Naive thymus-derived CD8-positive, alpha-beta T cell (primary cell): ENCODE data around the gene SAMD4A. TPM values are rescaled to one million over a fixed set of nuclear protein-coding genes. Genes with fewer than 3 reads are reported as not detected.

Source experiments
- ATAC-seq, 2 donors: fragments of 150-1000 bp; cut with Tn5 transposase in 1 of 2; sonication (Bioruptor Pico), chemical (Tn5 transposase) in 1 of 2; 1 replicate in 1 of 2; 2 replicates in 1 of 2; pipeline ENCODE4 v1.10.0; 2021; ENCODE audit warnings: mild to moderate bottlenecking in 2 of 2, moderate library complexity in 2 of 2
- POLR2A ChIA-PET: fragments of 350-600 bp; sonication (Branson Sonifier 250); formaldehyde crosslinking; loops from one replicate; lab custom pipeline; 2021; ENCODE audit warnings: antibody characterized with exemption; lab: Charles Lee
- DNase-seq, 10 donors: peaks; one replicate each; pipeline versions ENCODE4 v3.0.0 to v3.0.0-alpha.2; 2020 to 2022
- H3K27ac Mint-ChIP-seq, 10 donors: one replicate each; pipeline ENCODE4 v1.8.0; 2020 to 2022; ENCODE audit warnings: mild to moderate bottlenecking in 10 of 10, mixed read lengths in 10 of 10, moderate library complexity in 4 of 10, inconsistent platforms in 1 of 10
- H3K27me3 Mint-ChIP-seq, 5 donors: one replicate each; pipeline ENCODE4 v1.8.0; 2021 to 2022; ENCODE audit warnings: mixed read lengths in 5 of 5
- H3K36me3 Mint-ChIP-seq, 3 donors: one replicate each; pipeline ENCODE4 v1.8.0; 2020 to 2022; ENCODE audit warnings: mixed read lengths in 3 of 3, mild to moderate bottlenecking in 2 of 3, inconsistent platforms in 1 of 3
- H3K4me1 Mint-ChIP-seq, 4 donors: one replicate each; pipeline ENCODE4 v1.8.0; 2021 to 2022; ENCODE audit warnings: mixed read lengths in 4 of 4
- H3K4me3 Mint-ChIP-seq, 10 donors: one replicate each; pipeline ENCODE4 v1.8.0; 2020 to 2022; ENCODE audit warnings: mild to moderate bottlenecking in 10 of 10, mixed read lengths in 10 of 10, moderate library complexity in 6 of 10, inconsistent platforms in 1 of 10
- H3K9me3 Mint-ChIP-seq, 9 donors: one replicate each; pipeline ENCODE4 v1.8.0; 2020 to 2022; ENCODE audit warnings: mixed read lengths in 9 of 9, mild to moderate bottlenecking in 3 of 9, inconsistent platforms in 1 of 9, moderate library complexity in 1 of 9
- polyA plus RNA-seq, 3 donors: library from polyadenylated mRNA; unstranded; fragments of 300-500 nt; fragmentation: Illumina TruSeq; gene quantifications; one replicate each; pipeline ENCODE4 v1.2.3, GENCODE V29; 2021
- total RNA-seq, 8 experiments: library from RNA in 2 of 8; stranded (reverse) in 2 of 8; gene quantifications; one replicate each; pipeline ENCODE4 v1.2.3 and lab custom pipeline; 2021 to 2026

Gene SAMD4A
- total and polyA plus RNA-seq, 5 experiments from 2014 or later, result 0.85 to 0.99 TPM; not detected in 3

GRCh38 chr14:54673193-54674045 lies 106.5 kb downstream of the SAMD4A start:
- no peaks in the 10 kb centered on the region for H3K9me3 Mint-ChIP-seq
- DNase-seq, result no peak
- no peak overlapping the region for H3K4me3 Mint-ChIP-seq
- H3K36me3 Mint-ChIP-seq, result no peaks in the 10 kb centered on the region
- POLR2A ChIA-PET, result no interaction called here
- H3K4me1 Mint-ChIP-seq, result peaks cover 2 to 20% (median 11%) of the 10 kb centered on the region in 4 donors
- peak overlapping the region in 1 of 10 donors; percentile 60 for H3K27ac Mint-ChIP-seq
- peaks cover 7 to 25% (median 16%) of the 10 kb centered on the region in 5 donors for H3K27me3 Mint-ChIP-seq
- no peak for ATAC-seq

GRCh38 chr14:54674046-54674741 lies 107.3 kb downstream of the SAMD4A start:
- ATAC-seq, result no peak
- H3K4me1 Mint-ChIP-seq, result peaks cover 2 to 20% (median 11%) of the 10 kb centered on the region in 4 donors
- no peak overlapping the region for H3K27ac Mint-ChIP-seq
- no peak for DNase-seq
- H3K4me3 Mint-ChIP-seq, result no peak overlapping the region
- H3K36me3 Mint-ChIP-seq, result no peaks in the 10 kb centered on the region
- H3K9me3 Mint-ChIP-seq, result no peaks in the 10 kb centered on the region
- POLR2A ChIA-PET, result no interaction called here
- H3K27me3 Mint-ChIP-seq, result peaks cover 8 to 25% (median 14%) of the 10 kb centered on the region in 5 donors

- no peaks in the 10 kb centered on the region for H3K36me3 Mint-ChIP-seq
- DNase-seq (no peak), ATAC-seq (no peak)
- no peak overlapping the region for H3K4me3 Mint-ChIP-seq
- no peaks in the 10 kb centered on the region for H3K9me3 Mint-ChIP-seq
- H3K4me1 Mint-ChIP-seq, result peaks cover 0 to 10% (median 3%) of the 10 kb centered on the region in 4 donors
- no peak overlapping the region for H3K27ac Mint-ChIP-seq
- POLR2A ChIA-PET, result no interaction called here
- H3K27me3 Mint-ChIP-seq, result peaks cover 8 to 22% (median 13%) of the 10 kb centered on the region in 5 donors
Observed at GRCh38 chr14:54675236-54676128, 108.6 kb downstream of the SAMD4A start.

- DNase-seq, result no peak
- no peak overlapping the region for H3K27ac Mint-ChIP-seq
Observed at GRCh38 chr14:54676812-54677708, 110.1 kb downstream of the SAMD4A start.

GRCh38 chr14:54680651-54681050 lies 113.7 kb downstream of the SAMD4A start:
- no peaks in the 10 kb centered on the region for H3K36me3 Mint-ChIP-seq
- H3K27me3 Mint-ChIP-seq, result peaks cover 0 to 7% (median 6%) of the 10 kb centered on the region in 5 donors
- H3K9me3 Mint-ChIP-seq, result no peaks in the 10 kb centered on the region
- H3K4me3 Mint-ChIP-seq, result no peak overlapping the region
- ATAC-seq (no peak), DNase-seq (no peak)
- POLR2A ChIA-PET, result no interaction called here
- peaks cover 4 to 7% (median 6%) of the 10 kb centered on the region in 4 donors for H3K4me1 Mint-ChIP-seq
- no peak overlapping the region for H3K27ac Mint-ChIP-seq

More at GRCh38 chr14:54676812-54677708, 110.1 kb downstream of the SAMD4A start:
- Mint-ChIP-seq H3K4me3 (no peak overlapping the region), H3K4me1 (peaks cover 0 to 2% (median under 1%) of the 10 kb centered on the region in 4 donors), H3K27me3 (peaks cover 0 to 15% (median 6%) of the 10 kb centered on the region in 5 donors), H3K36me3 (no peaks in the 10 kb centered on the region), H3K9me3 (no peaks in the 10 kb centered on the region)
- POLR2A ChIA-PET, result no interaction called here
- no peak for ATAC-seq

- Mint-ChIP-seq H3K4me3 (no peak overlapping the region), H3K9me3 (no peaks in the 10 kb centered on the region), H3K27me3 (peaks cover 4 to 9% (median 6%) of the 10 kb centered on the region in 5 donors), H3K27ac (no peak overlapping the region), H3K36me3 (no peaks in the 10 kb centered on the region), H3K4me1 (peaks cover 4 to 10% (median 7%) of the 10 kb centered on the region in 4 donors)
- ATAC-seq (no peak), DNase-seq (no peak)
- POLR2A ChIA-PET, result no interaction called here
Observed at GRCh38 chr14:54681811-54682261, 114.9 kb downstream of the SAMD4A start.

GRCh38 chr14:54682578-54682977 lies 115.7 kb downstream of the SAMD4A start:
- no peak for ATAC-seq
- no peak overlapping the region for H3K27ac Mint-ChIP-seq
- H3K9me3 Mint-ChIP-seq, result no peaks in the 10 kb centered on the region
- H3K36me3 Mint-ChIP-seq, result no peaks in the 10 kb centered on the region
- H3K27me3 Mint-ChIP-seq, result peaks cover 4 to 14% (median 7%) of the 10 kb centered on the region in 5 donors
- POLR2A ChIA-PET, result no interaction called here
- peaks cover 4 to 10% (median 7%) of the 10 kb centered on the region in 4 donors for H3K4me1 Mint-ChIP-seq
- no peak overlapping the region for H3K4me3 Mint-ChIP-seq
- DNase-seq, result no peak

GRCh38 chr14:54683882-54684794 lies 117.2 kb downstream of the SAMD4A start:
- Mint-ChIP-seq H3K4me3 (no peak overlapping the region), H3K9me3 (no peaks in the 10 kb centered on the region), H3K27ac (peak overlapping the region in 1 of 10 donors; percentile 13), H3K4me1 (peaks cover 2 to 10% (median 7%) of the 10 kb centered on the region in 4 donors), H3K36me3 (no peaks in the 10 kb centered on the region), H3K27me3 (peaks cover 2 to 14% (median 7%) of the 10 kb centered on the region in 5 donors)
- POLR2A ChIA-PET, result no interaction called here
- DNase-seq (no peak), ATAC-seq (no peak)

- Mint-ChIP-seq H3K4me1 (peaks cover 4 to 10% (median 7%) of the 10 kb centered on the region in 4 donors), H3K27ac (peak overlapping the region in 2 of 10 donors; percentile 1 to 13), H3K36me3 (no peaks in the 10 kb centered on the region), H3K4me3 (no peak overlapping the region), H3K27me3 (peaks cover 2 to 14% (median 7%) of the 10 kb centered on the region in 5 donors), H3K9me3 (no peaks in the 10 kb centered on the region)
- ATAC-seq (no peak), DNase-seq (no peak)
- POLR2A ChIA-PET, result no interaction called here
Observed at GRCh38 chr14:54685286-54685845, 118.4 kb downstream of the SAMD4A start.

- Mint-ChIP-seq H3K4me1 (peaks cover 4 to 10% (median 7%) of the 10 kb centered on the region in 4 donors), H3K36me3 (no peaks in the 10 kb centered on the region), H3K27me3 (peaks cover 2 to 14% (median 7%) of the 10 kb centered on the region in 5 donors), H3K4me3 (no peak overlapping the region), H3K9me3 (no peaks in the 10 kb centered on the region), H3K27ac (no peak overlapping the region)
- DNase-seq, result no peak
- POLR2A ChIA-PET, result no interaction called here
- no peak for ATAC-seq
Observed at GRCh38 chr14:54686219-54686870, 119.4 kb downstream of the SAMD4A start.
